ENCODE results near the gene ALDH3A2.
A peak's percentile ranks its signal among the peaks of the same experiment; 100 is the strongest.

Gene ALDH3A2

GRCh38 chr17:19642373-19642893 lies 6.1 kb upstream of the ALDH3A2 start:
- no peak for DNase-seq (ENCODE audit: low spot score)
- H3K27ac ChIP-seq = no peak overlapping the region
- TF ChIP-seq CTCF (IDR thresholded peaks at IDR 0.05) = no peak
- H3K4me3 ChIP-seq = no peak overlapping the region

- TF ChIP-seq CTCF (IDR thresholded peaks at IDR 0.05) = no peak
- Histone ChIP-seq H3K27ac (no peak overlapping the region), H3K4me3 (no peak overlapping the region)
- DNase-seq (ENCODE audit: low spot score) = no peak
Observed at GRCh38 chr17:19644493-19645210, 3.9 kb upstream of the ALDH3A2 start.

- no peak overlapping the region for H3K27ac ChIP-seq
- no peak for TF ChIP-seq CTCF (IDR thresholded peaks at IDR 0.05)
- DNase-seq (ENCODE audit: low spot score) = no peak
- no peak overlapping the region for H3K4me3 ChIP-seq
Observed at GRCh38 chr17:19645734-19646201, 2.8 kb upstream of the ALDH3A2 start.

GRCh38 chr17:19646788-19647696 lies 1.5 kb upstream of the ALDH3A2 start:
- TF ChIP-seq CTCF (IDR thresholded peaks at IDR 0.05) = no peak
- Histone ChIP-seq H3K4me3 (peak overlapping the region; percentile 86), H3K27ac (peak overlapping the region; percentile 96 to 99)
- no peak for DNase-seq (ENCODE audit: low spot score)

GRCh38 chr17:19647697-19648474 lies 665 bp upstream of the ALDH3A2 start:
- peak overlapping the region; percentile 86 for H3K4me3 ChIP-seq
- peak overlapping the region; percentile 96 to 99 for H3K27ac ChIP-seq
- TF ChIP-seq CTCF (IDR thresholded peaks at IDR 0.05) = no peak
- peak; percentile 91 for DNase-seq (ENCODE audit: low spot score)

GRCh38 chr17:19649274-19649541 lies 657 bp downstream of the ALDH3A2 start:
- peak overlapping the region; percentile 96 to 99 for H3K27ac ChIP-seq
- H3K4me3 ChIP-seq = peak overlapping the region; percentile 86
- DNase-seq (ENCODE audit: low spot score) = no peak
- no peak for TF ChIP-seq CTCF (IDR thresholded peaks at IDR 0.05)
